Measurements from ENCODE around the gene CYP27A1.
"Not testable (repeated sequence)": the region's sequence is repeated elsewhere in the genome, so short reads cannot be mapped to it uniquely, and the experiment has no call there.

The CYP27A1 gene

DNA sequence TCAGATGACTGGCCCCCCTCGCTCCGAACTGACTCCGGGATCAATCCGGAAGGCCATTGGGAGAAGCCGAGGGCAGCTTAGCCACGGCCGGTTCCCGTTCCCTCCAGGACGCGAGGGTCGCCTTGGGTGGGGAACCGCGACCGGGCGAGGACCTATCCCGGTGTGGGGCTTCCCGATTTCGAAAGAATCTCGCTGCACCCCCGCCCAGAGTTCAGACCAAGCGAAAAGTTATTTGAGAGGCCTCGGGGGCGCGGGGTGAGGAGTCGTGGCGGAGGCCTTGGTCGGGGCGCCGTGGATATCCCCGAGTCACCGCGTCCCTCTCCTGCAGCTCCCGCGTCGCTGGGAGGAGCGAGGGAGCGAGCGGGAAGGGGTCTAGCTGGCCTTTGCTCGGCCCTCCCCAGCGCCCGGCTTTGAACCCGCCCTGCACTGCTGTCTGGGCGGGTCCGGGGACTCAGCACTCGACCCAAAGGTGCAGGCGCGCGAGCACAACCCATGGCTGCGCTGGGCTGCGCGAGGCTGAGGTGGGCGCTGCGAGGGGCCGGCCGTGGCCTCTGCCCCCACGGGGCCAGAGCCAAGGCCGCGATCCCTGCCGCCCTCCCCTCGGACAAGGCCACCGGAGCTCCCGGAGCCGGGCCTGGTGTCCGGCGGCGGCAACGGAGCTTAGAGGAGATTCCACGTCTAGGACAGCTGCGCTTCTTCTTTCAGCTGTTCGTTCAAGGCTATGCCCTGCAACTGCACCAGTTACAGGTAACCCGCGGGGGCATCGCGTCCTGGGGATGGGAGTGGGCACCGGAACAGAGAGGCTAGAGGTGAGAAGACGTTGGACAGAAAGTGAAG, at the start of gene CYP27A1:
TSS of gene CYP27A1 (plus strand) at position 457 of the 837 bp plus-strand sequence. CDS start at position 493, 36 bp downstream.
- no peak for DNase-seq

GRCh38 chr2:218732761-218733158, 49.2 kb upstream of the CYP27A1 start:
- no peak for DNase-seq

DNA sequence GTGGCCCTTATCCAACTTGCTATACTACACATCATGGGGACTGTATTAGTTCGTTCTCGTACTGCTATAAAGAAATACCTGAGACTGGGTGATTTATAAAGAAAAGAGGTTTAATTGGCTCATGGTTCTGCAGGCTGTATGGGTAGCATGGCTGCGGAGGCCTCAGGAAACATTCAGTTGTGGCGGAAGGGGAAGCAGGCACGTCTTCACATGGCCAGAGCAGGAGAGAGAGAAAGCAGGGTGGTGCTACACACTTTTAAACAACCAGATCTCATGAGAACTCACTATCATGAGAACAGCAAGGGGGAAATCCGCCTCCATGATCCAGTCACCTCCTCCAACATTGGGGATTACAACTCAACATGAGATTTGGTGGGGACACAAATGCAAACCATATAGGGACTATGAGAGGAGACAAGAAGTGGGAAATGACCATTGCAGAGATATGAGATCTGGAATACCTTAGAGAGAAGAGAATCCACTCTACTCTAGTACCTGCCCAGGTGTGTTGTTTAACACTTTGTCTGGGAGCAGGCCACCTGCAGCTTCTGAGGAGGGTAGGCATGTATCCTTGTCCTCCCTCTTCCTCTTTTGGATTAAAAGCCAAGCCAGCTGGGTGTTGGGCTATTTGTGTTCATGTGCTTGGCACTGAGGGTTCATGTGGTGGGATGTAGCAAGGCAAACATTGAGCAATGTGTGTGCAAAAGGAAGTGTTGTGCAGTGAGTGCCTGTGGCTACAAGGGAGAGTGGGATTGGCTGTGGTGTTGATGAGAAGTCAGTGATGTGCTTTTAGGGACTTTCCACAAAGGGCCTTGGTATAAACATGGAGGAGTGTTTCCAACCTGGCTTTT, 48.6 kb upstream of the CYP27A1 start:
- DNase-seq = no peak

GRCh38 chr2:218734190-218734975, 47.6 kb upstream of the CYP27A1 start:
- DNase-seq = no peak

DNA sequence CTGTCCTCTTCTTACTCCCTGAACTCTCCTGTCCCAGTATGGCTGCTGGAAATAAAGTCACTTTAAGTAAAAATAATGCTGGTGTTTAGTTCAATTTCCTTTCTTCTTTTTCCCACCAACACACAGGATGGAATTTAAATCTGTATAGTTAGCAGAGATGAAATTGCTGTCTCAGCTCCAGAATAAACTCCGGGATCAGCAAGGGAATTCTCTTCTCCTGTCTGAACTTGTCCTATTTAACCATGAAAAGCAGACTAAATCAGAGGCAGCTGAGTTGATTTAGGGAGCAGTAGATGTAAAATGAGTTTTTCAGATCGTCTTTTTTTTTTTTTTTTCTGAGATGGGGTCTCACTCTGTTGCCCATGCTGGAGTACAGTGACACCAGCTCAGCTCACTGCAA, 45.4 kb upstream of the CYP27A1 start:
- DNase-seq = no peak

- DNase-seq = no peak
Measured at GRCh38 chr2:218743068-218743467, 38.9 kb upstream of the CYP27A1 start.

DNA sequence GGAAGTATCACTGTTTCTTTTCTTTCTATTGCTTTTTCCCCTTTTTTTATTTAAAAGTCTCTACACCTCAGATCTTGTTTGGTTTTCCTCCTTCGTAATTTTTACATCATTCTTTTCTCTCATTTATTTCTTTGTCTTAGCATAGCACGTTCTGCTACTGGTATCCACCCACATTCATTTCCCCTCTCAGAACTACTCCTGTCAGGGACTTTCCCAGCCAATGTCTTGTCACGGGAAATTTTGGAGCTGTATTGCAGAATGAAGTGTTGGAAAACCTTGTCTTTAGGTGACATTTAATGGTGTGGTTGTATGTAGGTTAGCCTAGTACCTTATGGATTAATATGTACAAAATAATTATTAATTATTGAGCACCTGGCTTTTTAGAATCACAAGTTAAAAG, 37.3 kb upstream of the CYP27A1 start:
- DNase-seq = no peak

GRCh38 chr2:218745160-218745558, 36.8 kb upstream of the CYP27A1 start:
- no peak for DNase-seq

- DNase-seq = no peak
Measured at GRCh38 chr2:218745559-218746469, 36.1 kb upstream of the CYP27A1 start.

- DNase-seq = no peak
Measured at GRCh38 chr2:218746470-218746795, 35.5 kb upstream of the CYP27A1 start.

- DNase-seq = no peak
Measured at GRCh38 chr2:218746960-218747359, 35.0 kb upstream of the CYP27A1 start.

- DNase-seq = no peak
Measured at GRCh38 chr2:218748741-218749441, 33.1 kb upstream of the CYP27A1 start.

GRCh38 chr2:218754201-218754600, 27.7 kb upstream of the CYP27A1 start:
- DNase-seq = no peak

DNA sequence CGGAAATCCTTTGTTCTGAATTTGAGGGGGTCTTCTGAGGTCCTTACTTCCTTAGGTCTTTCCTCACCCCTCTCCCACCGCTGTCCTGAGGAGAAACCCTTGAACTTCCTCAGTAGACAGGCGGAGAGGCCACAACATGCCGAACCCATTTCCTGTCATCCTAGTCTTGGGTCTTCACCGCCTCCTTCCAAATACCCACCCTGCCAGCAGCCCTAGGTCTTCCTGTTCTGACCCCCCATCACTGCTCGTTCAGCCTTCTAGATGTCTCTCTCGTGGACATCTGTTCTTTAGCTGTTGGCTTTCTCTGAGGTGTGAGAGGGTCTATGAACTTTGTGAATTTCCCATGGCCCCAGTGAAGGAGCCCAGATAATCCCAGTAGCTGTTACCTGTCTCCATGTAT, 27.2 kb upstream of the CYP27A1 start:
- no peak for DNase-seq

DNA sequence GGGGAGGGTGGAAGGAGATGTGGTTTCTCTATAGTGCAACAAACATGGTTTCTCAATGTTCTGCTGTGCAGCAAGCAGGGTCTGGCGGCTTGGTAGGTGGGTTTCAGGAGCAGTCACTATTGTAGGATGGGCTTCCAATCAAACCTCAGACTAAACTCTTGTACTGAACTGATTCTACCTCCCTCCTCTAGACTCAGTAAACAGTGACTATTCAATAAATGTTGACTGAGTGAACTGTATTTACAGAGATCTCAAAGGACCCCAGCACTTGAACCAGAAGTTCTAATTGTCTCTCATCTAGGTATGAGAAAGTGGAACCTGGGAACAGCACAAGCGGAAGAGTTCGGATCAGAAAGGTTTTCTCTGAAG, 26.8 kb upstream of the CYP27A1 start:
- no peak for DNase-seq

DNA sequence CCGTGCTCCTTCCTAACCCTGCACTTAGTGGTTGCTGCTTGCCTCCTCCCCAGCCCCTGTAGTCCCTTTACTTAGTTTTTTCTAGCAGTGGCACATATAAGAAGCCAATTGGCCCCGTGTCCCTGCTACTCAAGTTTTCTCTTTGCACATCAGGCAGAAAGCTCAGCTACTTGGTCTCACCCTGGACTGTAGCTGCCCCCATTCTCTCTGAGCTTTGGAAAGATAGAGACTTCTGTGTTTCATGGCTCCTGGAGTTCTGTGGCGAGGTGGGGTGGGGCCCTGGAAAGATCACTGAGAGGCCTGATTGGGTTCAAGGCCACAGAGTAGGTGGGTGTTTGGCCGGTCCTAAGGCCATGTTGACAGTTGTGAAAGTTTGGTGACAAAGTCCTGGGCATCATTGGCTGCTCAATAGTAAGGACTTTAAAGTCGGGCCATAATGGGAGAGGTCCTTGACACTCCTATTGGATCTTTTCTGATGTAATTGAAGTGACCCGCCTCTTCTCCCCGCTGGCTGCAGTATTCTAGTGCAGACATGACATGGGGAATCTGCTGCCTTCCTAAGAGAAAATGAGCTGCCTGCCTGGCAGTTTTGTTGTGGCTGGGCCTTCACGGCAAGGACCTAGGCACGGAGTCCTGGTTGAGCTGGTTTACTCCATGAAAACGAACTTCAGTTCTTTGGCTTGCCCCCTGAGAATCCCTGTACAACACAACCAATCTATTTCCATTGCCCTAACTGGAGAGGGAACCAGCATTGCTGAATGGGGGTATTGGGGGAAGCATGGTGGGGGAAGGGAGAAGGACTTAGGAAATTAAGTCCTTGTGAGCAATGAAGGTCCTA, 26.2 kb upstream of the CYP27A1 start:
- no peak for DNase-seq

DNA sequence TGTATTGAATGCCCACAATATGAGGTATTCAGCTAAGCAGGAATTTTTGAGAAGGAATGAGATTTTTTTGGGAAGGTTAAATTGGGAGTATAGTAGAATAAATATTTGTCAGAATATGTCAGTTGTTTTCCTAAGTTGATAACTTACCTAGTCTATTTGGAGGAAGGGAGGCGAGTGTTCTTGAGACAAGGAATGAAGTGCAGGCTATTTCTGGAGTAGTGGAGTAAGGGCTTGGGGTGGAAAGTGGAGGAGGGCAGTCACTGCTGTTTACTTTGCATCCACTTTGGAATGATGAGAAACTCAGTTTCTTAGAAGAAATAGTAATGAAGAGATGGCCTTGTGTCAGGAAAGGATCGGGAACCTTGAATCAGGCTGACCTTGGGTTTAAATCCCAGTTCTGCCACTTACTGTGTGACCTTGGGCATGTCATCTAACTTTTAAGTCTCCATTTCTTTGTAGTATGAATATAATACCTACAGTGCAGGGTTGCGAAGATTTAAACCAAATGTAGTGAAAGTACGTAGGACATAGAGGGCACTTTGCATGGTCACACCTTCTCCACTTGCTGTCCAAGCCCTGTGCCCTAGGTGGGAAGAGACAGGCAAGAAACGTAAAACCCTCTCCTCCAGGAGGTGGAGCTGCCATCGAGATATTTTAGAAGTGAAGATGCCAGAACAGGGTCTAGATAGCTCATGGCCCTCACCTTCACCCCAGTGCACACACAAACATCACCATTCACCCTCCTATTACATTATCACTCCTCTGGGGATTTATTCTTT, 25.2 kb upstream of the CYP27A1 start:
- no peak for DNase-seq

- DNase-seq = no peak
Measured at GRCh38 chr2:218761795-218762194, 20.2 kb upstream of the CYP27A1 start.

GRCh38 chr2:218772759-218773158, 9.2 kb upstream of the CYP27A1 start:
- not testable (repeated sequence) for DNase-seq

- no peak for DNase-seq
Measured at GRCh38 chr2:218773881-218774280, 8.1 kb upstream of the CYP27A1 start.
